Stimulated activated CD4-positive, alpha-beta T cell treated with anti-CD3 and anti-CD28 coated beads, Interleukin-2, amount 100 ng/mL, for 24 hours (primary cell): Measurements from ENCODE around the gene LENG9.
"Not testable (repeated sequence)": the region's sequence is repeated elsewhere in the genome, so short reads cannot be mapped to it uniquely, and the experiment has no call there.

Experiments
- DNase-seq, 2 donors: peaks; one replicate each; pipeline ENCODE4 v3.0.0-alpha.2; 2020

The LENG9 gene

DNA sequence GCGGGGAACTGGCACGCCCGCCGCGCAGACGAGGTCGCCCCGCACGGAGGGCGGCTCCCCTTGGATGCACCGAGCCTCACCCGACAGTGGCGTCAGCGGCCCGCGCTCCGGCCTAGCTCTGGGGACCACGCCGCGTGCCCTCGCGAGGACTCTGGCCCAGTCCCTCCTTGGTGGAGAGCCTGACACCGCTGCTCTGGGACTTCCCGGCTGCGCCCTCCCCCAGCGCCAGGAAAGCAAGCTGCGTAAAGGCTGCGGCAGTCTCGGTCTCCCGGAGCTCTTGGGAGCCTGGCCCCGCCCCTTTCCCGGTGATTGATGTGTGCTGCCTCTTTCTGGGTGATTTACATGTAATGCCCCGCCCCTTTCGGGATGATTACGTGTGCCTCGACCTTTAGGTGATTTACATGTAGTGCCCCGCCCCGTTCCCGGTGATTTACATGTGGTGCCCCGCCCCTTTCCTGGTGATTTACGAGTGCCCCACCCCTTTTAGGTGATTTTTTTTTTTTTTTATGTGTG, at the start of gene LENG9:
TSS of gene LENG9 (minus strand) at position 248 of the 513 bp plus-strand sequence. CDS start 252 bp downstream, outside the sequence.
- DNase-seq: peak; percentile 97 to 98

DNA sequence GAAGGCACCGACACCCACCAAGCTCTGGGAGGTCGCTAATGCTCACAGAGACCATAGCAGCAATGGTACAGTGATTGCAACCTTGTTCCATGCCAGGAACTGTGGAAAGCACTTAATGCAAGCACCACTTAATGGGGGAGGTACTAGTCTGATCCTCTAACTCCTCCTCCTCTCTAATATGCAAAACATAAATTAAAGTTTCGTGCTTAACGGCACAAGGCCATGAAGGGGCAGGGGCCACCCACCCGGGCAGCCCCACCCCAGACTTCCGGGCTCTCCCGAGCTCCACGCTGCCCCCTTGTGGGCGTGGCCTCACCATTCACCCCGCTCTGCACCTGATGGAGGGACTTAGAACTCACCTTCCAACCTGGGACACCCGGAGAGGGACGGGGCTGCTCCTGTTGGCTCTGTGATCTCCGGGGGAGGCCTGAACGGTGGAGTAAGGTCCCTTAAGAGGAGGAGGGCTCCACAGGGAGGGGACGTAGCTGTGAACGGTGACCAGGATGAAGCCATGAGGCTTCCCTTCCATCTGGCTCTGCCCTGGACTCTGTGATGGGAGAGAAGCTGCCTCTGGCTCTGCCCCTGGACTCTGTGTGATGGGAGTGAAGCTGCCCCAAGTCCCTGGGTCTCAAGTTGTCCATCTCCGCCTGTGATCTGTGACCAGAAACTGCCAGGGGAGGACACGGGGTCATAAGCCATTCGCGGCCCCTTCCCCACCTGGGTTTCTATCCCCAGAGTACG, 45.8 kb upstream of the LENG9 start:
- not testable (repeated sequence) for DNase-seq

DNA sequence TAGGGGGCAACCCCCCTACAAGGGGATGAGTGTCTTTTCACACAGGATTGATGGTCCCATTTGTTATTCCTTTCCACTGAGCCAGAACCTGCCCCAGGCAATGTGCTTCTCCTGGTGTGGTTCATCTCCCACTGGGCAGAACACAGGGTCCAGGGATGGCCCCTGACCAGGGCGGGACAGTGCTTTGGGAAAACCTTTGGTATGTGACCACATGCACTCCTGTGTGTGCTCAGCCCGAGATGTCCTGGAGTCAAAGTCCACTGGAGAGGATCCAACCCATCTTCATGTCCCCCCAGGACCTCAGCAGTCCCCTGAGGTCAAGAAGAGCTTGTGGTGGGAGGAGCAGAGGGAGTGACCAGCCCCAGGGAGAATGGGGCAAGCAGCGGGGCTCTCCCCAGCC, 44.9 kb upstream of the LENG9 start:
- DNase-seq: not testable (repeated sequence)

DNA sequence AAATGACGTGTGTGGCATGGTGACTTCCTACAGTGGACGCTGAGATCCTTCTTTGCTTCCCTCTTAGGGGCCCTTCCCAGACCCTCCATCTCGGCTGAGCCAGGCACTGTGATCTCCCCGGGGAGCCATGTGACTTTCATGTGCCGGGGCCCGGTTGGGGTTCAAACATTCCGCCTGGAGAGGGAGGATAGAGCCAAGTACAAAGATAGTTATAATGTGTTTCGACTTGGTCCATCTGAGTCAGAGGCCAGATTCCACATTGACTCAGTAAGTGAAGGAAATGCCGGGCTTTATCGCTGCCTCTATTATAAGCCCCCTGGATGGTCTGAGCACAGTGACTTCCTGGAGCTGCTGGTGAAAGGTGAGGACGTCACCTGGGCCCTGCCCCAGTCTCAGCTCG, 44.2 kb upstream of the LENG9 start:
- no peak for DNase-seq

DNA sequence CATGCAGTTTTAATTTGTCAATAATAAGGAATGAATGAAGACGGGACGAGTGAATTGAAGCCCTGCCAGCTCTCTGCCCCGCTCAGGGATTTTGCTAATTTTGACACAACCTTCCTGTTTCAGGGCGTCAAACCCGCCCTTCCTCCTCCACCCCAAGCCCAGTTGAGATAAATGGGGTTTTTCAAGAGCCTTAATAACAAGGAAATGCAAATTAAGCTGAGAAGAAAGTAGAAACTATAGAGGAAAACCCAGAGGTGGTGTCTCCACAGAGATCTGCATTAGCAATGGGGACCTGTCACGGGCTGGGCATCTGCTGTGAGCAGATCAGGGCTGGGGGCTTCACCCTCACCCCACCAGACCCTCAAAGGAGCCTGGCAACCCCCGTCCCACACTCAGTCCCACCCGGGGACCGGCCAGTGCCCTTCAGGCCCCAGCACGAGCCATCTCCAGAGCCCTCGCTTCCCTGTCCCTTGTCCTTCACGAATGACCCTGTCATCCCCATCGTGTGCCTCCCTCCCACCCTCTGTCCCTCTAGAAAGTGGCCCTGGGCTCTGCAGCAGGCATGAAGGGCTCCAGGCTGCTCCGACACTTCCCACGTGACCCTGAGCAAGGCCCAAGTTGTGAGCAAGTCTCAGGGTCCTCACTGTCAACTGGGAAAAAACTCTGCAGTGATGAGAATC, 43.6 kb upstream of the LENG9 start:
- DNase-seq: not testable (repeated sequence)

DNA sequence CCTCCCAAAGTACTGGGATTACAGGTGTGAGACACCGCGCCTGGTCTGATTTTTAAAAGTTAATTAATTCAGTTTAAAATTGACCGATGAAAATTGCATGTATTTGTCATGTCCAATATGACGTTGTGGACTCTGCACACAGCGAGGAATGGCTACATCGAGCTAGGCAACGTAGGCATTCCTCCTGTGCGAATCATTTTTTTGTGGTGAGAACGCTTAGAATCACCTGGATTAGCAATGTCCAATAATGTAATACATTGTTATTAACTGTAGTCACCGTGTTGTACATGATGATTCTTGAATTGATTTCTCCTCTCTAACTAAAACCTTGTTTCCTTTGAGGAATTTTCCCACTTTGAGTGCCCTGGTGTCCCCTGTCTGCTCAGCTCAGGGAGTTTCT, 42.5 kb upstream of the LENG9 start:
- DNase-seq: no peak

DNA sequence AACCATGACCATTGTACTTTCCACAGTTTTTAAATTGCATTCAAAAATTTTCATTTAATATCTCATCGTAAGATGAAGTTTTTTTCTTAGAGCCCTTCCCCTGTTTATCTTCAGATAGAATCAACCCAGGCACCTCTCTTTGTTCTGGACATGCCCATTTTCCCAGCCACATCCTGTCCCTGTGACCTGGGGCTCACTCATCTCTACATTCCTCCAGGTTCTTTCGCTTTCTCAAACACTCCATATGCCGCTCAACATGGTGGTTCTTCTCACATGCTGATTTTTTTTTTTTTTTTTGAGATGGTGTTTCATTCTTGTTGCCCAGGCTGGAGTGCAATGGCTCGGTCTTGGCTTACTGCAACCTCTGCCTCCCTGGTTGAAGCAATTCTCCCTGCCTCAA, 42.0 kb upstream of the LENG9 start:
- DNase-seq: not testable (repeated sequence)

DNA sequence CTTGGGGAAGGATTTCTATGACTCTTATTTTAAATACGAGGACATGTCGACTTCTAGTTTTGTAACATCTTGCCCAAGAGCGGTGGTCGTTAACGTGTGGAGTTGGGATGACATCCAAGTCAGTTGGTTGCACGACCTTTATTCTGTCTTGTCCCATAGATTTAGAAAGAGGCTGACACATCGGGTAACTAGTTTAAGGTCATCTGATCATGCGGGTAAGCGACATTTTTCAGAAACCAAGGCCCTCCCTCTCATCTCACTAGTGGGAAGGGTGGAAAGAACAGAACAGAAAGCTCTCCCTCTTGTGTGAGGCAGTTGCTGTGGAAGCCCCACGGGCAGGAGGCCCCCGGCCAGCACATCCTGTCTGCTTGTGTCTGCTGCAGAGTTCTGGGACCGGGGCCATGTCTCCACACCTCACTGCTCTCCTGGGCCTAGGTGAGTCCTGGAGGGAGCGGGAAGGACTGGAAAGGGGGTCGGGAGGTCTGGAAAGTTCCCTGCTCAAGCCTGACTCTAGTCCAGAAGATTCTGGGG, 39.0 kb upstream of the LENG9 start, which contains the start of gene LAIR2:
TSS of gene LAIR2 (plus strand) at position 314 of the 531 bp plus-strand sequence. CDS start at position 402, 88 bp downstream.
- no peak for DNase-seq

DNA sequence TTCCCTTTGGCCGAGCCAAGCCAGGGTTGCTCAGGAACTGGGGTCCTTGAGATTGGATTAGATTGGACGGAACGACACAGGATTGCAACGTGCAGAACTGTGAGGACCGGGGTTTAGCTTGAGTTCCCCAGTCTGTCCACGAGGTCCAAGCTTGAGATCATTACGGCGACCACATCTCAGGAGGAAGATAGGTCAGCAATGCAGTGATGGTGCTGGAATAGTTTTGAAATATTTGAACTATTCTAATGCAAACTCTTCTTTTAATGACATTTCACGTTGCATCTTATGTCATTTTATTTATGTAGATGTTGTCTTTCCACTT, 34.8 kb upstream of the LENG9 start:
- DNase-seq: not testable (repeated sequence)

DNA sequence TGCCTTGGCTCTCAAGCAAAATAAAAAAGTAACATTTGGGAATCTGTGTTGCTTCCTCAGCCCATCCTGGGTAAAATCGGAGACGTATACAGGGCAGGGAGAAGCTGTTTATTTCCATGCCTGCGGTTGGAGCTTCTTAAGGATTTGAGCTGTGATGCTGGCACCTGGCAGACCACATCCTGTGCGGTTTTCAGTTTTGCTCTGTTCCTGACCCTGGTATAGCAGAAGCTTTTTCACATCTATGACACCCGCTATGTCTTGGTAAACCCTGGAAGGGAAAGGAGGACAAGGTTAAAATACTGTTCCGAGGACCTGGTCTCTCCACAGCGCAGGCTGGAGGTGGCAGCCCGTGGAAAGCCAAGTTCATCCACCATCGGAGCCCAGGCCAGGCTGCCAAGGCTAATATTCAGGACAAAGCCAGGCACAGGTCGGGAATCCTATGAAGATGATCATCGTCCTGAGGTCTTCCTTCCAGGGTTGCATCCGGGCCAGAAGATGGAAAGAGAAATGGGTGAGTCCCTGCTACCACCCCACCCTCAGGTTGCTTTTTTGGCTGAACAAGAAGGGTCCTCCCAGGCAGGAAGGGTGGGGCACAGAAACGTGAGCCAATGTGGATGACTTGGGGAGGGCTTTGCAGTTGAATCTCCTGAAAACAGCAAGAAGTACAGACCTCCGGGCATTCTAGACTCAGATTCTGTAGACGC, 34.3 kb upstream of the LENG9 start:
- not testable (repeated sequence) for DNase-seq

DNA sequence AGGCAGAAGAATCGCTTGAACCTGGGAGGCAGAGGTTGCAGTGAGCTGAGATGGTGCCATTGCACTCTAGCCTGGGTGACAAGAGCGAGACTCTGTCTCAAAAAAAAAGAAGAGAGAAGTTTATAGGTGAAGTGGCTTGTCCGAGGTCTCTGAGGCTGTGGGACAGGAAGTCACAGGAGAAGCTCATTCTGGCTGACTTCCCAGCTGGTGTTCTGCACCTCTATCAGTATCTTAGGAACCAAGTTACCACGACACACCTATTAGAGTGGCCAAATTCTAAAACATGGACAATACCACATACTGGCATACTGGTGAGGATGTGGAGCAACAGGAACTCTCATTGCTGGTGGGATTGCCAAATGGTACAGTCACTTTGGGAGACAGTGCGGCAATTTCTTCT, 31.7 kb upstream of the LENG9 start:
- DNase-seq: not testable (repeated sequence)

DNA sequence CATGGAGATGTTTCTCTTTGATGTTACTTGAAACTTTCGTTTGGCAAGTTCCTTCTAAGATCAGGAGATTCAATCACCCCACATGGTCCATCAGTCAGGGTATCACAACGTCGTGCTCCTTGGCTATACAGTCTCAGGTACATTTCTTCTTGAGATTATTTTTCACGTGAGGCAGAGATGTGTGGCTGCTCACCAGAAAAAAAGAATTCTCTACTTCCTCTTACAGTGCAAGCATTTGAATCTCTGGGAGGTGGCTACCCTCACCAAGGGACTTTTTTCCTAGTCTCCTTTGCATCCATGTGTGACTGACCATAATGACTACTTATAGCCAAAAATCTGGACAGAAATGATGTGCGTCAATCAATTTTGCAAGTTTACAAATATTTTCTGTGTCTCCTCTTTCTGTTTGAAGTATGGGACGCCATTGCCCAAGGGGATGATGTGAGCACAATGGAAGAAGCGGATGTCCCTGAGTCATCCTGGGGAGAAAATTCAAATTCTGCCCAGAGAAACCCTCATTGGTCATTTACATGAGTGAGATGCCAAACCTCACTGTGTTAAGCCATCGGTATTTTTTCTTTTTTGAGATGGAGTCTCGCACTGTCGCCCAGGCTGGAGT, 30.5 kb upstream of the LENG9 start:
- no peak for DNase-seq

DNA sequence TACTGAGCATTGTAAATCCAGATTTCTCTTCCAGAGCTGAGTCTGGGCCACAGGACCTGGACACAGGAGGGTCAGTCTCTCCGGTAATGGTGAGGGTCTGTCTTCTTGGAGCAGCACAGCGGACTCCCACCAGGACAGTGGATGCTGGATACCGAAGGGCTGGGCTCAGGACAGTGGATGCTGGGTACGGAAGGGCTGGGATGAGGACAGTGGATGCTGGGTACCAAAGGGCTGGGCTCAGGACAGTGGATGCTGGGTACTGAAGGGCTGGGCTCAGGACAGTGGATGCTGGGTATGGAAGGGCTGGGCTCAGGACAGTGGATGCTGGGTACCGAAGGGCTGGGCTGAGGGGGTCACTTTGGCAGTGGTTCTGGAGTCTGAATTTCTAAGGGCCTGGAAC, 29.5 kb upstream of the LENG9 start:
- not testable (repeated sequence) for DNase-seq

DNA sequence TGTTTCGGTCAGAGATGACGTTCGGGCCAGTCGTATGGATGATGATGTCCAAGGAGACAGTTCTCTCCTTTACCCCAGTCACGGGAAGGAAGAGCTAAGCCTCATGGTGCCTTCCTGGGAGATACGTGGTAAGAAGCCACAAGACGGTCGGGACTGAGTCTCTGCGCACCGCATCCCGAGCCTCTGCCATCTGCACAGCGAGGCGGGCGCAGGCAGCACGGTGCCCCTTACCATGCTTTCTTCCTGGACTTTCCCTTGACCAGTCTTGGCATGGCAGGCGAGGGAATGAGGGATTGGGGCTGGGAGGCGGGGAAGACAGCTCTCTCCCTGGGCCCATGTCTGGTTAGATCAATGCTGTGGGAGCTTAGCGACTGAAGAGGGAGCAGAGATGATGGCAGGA, 29.0 kb upstream of the LENG9 start:
- no peak for DNase-seq

DNA sequence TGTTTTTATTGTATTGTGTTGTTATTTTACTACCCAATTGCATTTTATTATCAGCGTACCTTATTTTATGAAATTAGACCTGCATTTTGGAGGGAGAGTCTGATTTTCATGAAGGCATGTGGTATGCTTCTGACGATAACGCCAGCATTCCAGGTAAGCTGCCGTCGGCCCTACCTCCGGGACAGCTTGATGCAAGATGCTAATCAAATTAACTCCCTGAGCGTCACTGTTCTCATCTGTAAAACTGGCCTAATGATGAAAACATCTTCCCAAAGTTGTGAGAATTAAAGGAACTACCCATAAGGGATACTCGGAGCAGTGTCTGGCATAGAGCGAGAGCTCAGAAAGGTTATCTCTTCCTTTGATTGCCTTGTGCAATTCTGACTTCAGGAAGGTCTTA, 26.2 kb upstream of the LENG9 start:
- no peak for DNase-seq

DNA sequence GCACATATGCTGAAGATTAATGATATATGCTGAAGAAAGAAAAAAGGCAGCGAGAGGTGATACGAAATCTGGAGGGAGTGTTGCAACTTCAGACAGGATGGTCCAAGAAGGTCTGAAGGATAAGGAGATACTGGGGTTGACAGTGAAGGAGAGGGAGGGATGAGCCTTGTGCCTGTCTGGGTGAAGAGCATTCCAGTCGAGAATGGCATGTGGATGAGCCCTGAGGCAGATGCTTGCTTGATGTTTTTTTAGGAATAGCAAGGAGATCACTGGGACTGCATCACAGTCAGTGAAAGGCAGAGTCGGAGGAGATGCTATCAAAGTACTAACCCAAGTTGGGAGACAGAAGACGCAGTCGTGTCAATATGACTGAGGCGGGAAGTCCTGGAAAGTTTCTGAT, 25.8 kb upstream of the LENG9 start:
- no peak for DNase-seq

DNA sequence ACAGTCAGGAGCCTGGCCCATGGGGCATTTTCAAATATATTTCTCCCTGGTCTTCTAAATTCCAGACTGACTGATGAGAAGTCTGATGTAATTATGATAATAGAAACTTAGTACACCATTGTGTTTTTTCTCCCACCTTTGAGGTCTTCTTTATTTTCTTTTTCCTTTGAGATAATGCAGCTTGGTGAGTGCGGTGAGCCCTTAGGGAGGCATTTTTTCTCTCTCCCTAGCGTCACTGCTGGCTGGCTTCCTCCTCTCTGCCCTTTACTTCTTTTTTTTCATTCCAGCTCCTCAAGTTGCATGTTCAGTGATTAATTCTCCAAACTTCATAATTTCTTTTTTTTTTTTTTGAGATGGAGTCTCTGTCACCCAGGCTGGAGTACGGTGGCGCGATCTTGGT, 22.3 kb upstream of the LENG9 start:
- DNase-seq: no peak

DNA sequence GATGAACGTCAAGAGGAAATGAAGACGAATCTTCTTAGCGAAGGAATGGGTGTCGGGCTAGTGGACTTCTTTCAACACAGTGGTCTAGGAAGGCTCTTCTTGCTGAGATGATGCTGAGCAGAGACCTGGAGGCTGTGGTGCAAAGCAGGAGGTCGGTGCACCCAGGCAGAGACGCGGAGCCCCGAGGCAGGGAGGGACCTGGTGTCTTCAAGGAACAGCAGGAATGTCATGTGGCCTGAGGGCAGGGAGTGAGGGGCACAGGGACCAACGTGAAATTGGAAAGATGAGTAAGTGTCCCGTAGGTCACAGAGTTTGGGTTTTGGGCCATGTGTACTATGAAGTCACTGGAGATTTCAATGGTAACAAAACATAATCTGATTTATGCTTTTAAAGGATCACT, 20.9 kb upstream of the LENG9 start:
- no peak for DNase-seq

DNA sequence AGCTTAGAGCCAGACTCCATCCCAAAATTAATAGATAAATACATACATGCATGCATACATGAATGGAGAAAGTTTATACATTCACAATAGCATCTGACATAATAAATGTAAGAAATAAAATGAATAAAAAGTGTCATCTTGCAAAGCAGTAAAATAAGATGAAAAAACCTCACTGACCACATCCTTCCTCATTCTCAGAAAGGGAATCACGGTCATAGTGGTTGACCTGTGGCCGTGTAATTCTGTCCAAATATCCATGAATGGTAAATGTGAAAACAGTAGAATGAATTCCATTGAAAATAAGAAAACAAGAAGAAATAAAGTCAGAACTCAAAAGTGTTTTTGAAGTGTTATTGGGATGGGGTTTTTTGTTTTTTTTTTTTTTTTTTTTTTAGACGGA, 19.3 kb upstream of the LENG9 start:
- DNase-seq: no peak

DNA sequence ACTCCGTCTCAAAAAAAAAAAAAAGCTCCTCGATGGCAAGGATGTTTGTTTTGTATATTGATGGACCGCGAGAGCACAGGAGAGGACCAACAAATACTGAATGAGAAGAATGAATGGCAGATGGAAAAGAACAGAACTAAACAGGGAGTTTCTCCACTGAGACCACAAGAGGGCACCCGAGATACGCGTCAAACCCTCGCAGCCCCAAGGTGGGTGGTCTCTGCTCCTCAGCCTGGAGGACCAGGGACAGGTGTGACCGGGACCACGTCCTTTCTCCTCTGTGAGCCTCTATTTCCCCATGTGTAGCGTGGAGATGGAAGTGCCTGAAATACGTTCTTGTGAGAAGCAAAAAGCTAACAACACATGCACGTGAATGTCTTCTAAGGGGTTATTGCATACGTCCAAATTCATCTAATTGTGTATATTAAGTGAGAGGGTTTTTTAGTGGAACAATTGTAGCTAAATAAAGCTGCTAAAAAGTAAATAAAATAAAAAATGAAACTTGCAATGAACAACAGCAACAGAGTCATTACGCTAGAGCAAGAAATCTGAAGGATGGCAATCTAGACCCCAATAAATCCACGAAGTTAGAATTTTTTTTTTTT, 17.9 kb upstream of the LENG9 start:
- peak in 1 of 2 donors; percentile 39 for DNase-seq

DNA sequence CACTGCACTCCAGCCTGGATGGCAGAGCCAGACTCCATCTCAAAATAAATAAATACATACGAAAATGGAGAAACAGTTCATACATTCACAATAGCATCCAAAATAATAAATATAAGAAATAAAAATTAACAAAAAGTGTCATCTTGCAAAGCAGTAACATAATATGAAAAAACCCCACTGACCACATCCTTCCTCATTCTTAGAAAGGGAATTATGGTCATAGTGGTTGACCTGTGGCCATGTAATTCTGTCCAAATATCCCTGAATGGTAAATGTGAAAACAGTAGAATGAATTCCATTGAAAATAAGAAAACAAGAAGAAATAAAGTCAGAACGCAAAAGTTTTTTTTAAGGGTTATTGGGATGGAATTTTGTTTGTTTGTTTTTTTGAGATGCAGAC, 16.5 kb upstream of the LENG9 start:
- no peak for DNase-seq

DNA sequence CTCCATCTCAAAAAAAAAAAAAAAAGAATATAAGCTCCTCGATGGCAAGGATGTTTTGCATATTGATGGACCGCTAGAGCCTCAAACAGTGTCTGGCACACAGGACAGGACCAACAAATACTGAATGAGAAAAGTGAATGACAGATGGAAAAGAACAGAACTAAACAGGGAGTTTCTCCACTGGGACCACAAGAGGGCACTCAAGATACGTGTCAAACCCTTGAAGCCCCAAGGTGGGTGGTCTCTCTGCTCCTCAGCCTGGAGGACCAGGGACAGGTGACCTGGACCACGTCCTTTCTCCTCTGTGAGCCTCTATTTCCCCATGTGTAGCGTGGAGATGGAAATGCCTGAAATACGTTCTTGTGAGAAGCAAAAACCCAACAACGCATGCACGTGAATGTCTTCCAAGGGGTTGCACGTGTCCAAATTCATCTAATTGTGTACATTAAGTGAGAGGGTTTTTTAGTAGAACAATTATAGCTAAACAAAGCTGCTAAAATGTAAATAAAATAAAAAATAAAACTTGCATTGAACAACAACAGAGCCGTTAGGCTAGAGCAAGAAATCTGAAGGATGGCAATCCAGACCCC, 15.2 kb upstream of the LENG9 start:
- DNase-seq: peak in 1 of 2 donors; percentile 26
